Measurements from ENCODE around the gene DRGX.

The DRGX gene

DNA sequence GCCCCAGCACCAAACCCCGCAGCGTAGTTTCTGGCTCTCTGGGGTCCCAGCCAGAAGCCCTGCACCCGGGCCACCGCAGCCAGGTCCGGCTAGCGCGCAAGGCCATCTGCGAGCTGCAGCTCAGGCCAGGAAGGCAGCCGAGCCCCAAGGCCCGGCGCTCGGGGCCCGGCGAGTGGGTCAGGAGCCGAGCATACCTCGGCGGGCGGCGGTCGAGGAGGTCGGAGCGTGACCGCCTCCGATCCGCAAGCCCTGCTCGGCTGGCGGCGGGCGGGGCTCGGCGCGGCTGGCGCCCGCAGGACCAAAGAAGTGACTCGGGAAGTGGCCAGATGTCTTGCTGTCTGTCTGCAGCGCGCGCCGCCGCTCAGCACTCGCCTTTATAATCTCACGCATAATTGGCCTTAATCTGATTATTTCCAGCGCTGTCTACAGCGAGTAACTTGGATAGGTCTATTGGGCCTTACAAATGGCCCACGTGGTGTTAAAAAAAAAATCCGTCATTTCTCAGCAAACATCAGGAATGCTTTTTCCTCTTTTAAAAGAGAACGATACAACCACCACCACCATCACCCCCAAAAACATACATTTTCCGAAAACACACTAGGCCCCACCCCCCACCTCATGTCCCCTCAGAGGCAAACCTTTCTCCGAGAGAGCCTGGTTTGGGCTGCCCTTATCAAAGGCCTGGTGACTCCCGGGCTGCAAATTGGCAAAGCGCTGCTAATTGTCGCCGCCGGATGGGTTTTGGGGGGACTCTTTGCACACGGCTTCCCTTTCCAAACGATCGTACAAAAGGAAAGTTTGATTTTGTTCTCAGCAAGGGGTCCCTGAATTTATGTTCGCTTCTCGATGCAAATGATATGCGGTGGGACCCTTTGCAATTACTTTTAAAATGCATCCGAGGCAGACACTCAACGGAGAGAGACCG is at the start of gene DRGX:
Gene DRGX, minus strand, starts transcription at position 349 of the 925 bp plus-strand sequence. CDS start 649 bp downstream, outside the sequence.
- no peak for DNase-seq (ENCODE audit: low read depth in 2 of 2)

DNA sequence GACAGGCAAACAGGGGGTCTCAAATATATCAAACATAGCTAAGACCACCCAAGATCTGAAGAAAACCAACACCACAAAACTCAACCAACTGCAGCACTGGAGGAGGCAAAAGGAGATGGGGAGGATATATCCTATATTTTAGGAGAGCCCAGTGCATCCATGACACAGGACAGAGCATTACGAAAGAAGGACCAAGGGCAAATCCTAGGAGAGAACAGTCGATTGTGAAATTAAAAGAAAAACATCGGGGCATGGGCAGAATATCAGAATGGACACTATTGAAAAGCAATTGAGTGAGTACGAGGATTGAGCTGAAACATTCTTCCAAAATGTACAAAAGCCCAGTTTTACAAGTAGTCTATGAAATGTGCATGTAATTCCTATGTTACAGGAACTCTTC is 48.5 kb upstream of the DRGX start:
- no peak for DNase-seq (ENCODE audit: low read depth in 2 of 2)

DNA sequence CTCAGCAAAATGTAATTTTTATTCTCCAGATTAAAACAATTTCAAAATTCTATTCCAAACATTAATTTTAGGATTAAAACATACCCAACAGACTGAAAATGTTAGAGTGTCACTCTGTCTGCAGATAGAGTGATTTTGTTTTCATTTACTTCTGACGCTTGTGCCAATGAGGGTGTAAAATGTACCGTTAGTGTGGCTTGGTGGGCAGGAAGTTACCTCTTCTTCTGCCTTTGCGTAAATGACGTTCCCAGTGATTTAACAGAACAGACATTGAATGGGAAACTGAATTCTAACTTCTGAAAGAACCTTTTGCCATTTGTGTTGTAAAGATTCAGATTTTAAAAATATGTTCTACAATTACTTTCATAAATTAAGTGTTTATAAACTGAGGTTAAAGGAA is 47.0 kb upstream of the DRGX start:
- DNase-seq (ENCODE audit: low read depth in 2 of 2): no peak

DNA sequence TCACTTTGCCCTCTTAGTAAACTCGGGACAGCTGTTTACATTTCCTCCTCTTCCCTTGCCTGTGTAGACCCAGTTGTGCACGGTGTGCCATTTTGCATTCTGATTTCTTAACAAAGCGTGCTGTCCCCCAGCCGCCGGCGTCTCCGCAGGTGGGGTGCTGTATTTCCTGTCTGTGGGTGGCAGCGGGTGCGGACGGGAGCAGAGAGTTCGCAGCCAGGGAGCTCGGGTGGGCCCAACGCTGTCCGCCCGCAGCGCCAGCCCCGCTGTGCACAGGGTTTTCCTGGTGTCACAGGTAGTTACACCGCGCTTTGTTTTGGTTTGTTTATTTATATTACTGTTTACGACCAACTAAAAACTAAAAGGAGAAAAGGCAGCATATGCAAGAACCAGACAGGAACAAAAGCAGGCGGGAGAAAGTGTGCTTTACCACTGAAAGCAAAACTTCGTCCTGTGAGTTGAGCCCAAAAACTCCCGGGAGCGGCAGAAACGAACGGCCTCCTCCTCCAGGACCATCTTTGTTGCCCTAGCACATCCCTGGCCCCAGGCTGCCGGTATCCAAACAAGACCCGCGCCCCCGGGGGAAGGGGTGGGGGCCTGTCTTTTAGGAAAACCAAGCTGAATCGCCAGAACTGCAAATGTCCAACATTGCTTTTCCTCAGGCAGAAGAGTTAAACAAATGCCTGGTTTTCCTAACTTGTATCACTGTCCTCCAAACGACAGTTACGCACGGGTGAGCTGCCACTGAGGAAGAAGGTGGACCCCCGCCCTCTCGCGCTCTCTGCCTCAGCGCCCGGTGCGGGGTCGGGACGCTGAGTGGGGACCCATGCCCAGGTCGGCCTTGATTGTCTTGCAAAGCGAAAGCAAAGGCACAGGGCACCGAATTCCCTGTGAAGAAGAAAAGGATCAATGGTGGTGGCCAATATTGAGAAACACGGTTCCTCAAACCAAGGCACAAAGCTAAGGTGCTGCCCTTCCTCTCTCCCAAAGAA is 45.9 kb upstream of the DRGX start:
- no peak for DNase-seq (ENCODE audit: low read depth in 2 of 2)

DNA sequence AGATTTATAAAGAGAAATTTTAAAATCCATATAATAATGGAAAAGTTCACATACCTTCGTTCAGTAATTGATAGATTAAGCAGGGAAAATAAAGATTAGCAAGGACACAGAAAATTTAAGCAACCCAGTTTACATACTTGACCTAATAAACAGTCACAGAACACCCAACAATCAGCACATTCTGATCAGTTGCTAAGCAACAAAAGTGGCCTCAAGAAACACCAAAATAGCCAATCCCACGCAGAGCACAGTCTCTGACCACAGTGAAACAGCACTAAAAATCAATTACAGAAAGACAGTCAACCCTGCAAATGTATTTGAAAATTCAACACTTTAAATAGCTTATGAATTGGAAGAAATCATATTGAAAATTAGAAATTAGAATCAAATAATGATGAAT is 39.3 kb upstream of the DRGX start:
- DNase-seq (ENCODE audit: low read depth in 2 of 2): no peak

DNA sequence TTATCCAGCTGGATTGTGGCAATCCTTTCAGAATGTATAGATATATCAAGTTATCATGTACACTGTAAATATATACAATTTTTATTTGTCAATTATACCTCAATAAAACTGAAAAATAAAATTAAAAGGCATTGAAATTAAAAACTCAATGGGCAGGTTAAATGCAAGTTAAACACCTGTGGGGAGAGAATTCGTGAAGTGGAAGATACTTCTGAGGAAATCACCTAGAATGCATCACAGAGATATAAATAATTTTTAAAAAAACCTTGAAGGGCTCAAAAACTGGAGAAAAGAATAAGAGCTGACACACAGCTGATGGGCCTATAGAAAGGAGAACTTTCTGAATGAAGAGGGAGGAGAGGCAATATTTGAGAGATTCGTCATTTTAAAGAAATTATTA is 37.2 kb upstream of the DRGX start:
- DNase-seq (ENCODE audit: low read depth in 2 of 2): no peak

DNA sequence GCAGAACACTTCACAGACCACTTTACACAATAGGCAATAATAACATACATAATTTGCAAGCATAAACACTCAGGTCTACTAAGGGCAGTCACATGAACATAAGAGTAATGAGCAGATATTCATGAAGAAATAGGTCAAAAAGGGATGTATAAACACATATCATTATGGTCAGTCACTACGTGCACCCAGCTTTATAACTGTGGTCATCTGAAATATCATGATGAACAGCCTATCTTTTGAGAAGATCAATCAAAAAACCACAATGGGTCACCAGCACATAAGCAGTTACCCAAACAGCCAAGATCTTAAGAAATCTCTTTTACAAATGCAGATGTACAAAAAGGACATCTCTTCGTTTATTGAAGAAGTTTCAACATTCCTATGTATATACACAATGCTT is 35.5 kb upstream of the DRGX start:
- no peak for DNase-seq (ENCODE audit: low read depth in 2 of 2)

DNA sequence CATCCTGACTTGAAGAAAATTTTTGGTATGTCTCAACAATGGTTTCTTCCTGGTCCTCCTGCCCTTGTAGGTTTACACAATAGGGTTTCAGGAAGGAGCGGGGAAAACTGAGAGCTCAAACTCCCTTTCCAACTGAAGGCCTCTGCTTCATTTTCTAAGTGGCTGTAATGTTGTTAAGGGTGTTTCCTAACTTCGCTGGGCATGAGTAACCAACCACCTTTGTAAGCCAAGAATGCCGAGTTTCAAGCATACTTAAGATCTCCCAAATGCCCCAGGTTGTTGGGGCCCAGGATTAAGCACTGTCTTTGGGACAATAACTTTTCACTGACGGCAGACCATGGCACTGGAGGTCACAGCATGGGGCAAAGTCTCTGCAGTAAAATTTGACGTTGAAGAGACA is 33.6 kb upstream of the DRGX start:
- no peak for DNase-seq (ENCODE audit: low read depth in 2 of 2)

DNA sequence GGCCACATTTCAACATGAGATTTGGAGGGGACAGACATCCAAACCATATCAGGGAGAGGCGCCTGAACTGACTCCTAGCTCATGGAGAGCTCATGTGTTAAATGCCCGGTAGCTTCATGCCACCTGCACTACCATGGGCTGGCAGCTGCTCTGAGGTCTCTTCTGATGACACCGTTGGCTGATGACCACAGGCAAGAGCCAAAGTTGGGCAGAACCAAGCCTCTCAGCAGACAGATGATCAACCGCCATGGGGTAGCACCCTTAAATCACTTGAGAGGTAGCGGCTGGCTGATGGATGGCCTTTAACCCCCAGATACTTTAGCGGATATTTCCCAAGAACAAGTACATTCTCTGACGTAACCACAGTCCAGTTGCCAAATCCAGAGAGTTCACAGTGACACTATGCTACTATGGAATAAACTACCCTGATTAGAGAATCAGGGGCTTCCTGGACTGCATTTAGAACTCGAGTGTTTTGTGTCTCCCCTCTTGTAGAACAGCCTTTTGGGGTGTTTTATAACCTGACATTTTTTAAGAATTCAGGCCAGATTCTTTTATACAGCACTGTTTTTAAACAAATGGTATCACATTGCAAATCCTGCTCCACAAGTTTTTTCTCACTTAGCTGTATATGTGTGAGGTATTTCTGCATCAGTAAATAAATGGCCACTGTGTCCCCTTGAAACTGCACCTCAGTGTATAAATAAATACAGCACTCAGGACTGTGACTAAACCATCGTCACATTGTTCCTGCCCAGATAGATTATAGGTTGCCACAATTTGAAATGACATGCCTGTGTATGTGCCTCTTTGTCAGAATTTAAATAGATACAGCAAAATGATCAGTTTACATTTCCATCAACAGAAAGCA is 30.8 kb upstream of the DRGX start:
- no peak for DNase-seq (ENCODE audit: low read depth in 2 of 2)

DNA sequence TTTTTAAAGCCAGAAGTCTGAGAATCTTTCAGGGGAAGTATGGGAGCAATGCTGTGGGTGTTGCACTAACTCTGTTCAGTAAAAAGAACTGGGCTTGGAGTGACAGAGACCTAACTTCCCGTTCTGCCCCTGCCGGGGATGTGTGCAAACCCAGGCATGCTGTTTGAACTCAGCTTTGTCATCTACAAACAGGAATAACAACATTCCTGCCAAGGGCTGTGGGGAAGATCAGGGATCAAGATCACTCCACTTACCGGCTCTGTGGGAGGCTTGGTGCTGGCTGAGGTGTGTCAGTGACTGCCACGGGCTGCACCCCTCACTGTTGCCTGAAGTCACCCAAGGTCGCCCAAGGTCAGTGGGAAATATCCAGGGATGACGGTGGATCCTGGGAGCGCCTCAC is 23.1 kb upstream of the DRGX start:
- no peak for DNase-seq (ENCODE audit: low read depth in 2 of 2)

DNA sequence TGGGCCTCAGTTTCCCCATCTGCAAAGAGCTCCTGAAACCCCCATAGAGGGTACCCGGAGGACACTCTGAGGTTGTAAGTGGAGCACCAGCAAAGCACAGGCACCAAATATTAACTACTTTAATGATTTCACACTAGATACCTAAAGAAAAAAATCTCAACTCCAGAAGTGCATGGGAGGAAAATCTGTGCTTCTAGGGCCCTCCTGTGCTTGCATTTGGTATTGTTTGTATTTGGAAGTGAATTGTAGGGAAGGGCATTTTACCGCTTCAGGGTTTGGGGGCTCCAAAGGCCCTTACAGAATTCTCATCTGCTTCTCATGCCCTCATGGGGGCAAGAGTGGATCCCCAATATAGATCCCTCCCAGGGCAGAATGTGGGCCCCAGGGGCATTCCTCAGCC is 22.4 kb upstream of the DRGX start:
- no peak for DNase-seq (ENCODE audit: low read depth in 2 of 2)

DNA sequence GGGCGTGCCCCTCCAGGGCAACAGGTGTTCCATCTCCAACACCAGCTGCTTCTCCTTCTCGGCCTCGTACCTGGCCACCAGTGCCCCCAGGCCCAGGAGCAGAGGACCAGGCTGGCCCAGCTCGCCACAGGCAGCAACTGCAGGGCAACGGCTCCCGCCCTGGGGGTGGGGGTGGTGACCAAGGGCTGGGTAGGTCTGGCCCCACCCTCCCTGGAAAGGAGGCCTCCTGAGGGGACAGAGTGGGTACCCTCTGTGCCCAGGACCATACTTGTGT is 22.1 kb upstream of the DRGX start:
- DNase-seq (ENCODE audit: low read depth in 2 of 2): no peak

DNA sequence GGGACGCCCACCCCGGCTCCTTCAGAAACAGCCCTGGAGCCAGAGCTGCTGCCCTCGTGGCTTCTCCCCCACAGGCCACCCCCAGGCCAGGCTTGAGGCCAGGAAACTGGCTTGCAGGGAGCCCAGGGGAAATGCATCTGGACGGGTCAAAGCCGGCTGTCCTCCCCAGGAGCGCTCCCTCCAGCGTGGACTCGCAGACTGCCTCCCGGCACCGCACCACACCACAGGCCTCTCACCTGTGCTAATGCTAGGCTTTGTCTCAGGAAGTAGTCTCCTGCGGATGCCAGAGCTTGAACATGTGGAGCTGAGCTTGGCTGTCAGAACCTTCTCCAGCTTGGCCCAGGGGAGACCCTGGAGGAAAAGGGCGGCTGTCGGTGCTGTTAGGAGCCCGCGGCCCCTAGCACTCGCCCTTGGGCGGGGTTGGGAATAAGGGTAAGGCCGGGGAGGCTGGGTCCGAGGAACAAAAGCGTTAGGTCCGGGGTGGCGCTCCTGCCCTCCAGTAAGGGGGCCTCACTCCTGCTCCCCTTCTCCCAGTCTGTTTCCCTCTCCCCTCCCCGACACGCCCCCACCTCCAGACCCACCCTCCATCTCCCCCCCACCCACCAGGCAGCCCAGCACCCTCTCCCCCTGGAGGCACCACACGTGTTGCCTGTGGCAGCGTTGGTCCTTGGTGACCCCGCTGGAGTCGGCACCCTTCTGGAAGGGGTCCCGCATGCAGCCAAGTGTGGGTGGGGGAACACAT is 21.6 kb upstream of the DRGX start:
- DNase-seq (ENCODE audit: low read depth in 2 of 2): no peak

DNA sequence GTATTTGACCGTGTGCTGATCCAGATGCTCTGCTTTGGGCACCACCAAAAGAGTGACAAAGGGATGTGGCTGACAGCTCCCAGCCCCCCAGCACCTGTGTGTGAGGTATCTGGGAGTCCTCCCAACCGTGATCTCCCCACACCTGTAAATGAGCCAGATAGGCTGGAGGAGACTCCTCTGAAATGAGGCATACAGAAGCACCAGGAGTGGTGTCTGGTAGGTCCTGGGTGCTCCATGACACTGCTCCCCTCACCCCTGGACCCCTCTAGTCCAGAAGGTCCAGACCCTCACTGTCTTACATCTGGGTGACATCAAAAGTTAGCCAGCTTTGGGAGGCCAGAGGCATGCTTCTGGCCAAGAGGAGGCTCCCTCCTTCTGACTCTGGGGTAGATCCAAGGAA is 20.0 kb upstream of the DRGX start:
- DNase-seq (ENCODE audit: low read depth in 2 of 2): no peak

DNA sequence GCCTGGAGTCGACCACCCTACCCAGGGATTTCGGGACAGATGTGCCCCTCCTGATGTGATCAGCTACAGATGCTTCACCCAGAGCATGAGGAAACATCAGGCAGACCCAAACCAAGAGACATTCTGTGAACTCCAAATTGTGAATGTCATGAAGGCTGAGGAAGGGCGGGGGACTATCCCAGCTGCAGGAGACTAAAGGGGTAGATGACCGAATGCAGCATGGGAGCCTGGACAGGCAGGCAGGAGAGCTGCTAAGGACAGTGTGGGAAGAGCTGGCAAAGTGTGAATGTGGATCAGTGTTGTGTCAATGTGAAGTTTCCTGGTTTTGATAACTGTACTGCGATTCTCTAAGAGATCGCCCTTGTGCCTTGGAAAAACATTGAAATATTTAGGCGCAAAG is 19.2 kb upstream of the DRGX start:
- no peak for DNase-seq (ENCODE audit: low read depth in 2 of 2)

DNA sequence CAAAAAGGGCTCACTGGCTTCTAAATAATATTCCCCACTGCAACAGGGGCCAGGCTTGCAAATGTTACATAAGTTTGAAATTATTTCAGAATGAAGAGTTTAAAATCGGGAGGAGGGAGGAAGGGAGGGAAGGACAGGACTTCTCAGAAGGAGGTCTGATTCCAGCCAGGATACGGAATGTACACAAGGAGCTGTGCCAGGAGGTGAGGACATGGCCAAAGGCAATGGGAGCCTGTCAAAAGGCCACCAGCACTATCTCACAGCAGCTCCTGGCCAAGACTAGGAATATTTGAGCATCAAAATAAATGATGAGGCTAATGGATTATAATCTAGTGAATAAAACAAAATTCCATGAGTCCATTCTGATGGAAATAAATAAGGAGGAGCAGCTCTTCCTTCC is 18.6 kb upstream of the DRGX start:
- no peak for DNase-seq (ENCODE audit: low read depth in 2 of 2)

DNA sequence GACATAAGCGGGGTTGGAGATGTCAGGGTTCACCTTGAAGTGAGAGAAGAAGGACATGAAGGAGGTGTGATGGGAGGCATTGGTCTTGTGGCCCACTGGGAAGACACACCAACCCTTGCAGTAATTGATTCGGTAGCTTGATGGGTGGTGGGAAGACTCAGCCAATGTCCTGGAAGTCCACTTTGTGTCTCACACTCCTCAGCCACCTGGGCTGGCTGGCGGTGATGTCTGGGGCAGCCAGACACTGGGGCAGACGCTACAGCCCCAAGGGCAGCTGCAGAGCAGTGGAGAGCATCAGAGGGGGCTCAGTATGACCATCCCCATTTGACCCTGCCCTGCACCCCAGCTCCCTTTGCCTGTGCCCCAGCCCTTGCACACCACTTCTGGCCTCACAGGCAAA is 16.7 kb upstream of the DRGX start:
- DNase-seq (ENCODE audit: low read depth in 2 of 2): no peak

DNA sequence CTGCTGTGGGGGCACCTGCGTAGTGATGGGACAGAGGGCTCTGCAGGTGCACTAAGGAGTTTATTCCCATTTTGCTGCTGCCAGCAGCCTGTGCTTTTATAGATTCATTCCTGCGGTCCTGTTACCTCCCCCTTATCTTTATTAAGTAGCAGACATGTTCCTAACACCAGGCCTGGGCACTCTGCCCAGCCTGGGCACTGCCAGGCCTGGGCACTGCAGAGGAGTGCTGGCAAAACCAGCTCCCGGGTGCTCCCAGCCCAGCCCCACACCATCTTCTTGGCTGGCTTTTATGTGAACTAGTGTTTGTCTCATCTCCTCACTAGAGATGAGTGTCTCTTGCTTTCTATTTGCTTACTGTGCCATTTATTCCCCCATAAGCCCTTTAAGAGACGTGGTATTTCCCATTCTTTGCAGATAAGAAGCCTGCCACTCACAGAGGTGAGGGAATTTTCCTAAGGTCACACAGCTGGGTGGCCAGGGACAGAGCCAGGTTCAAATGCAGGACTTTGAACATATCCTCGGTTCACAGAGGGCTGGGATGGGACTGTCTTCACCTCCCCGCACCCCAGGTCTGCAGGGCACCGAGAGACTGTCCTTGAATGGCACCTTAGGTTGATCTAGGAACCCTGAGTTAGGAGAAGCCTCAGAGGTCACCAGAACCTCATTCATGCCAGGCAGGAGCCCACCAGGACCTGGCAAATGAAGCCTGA is 14.6 kb upstream of the DRGX start:
- no peak for DNase-seq (ENCODE audit: low read depth in 2 of 2)

DNA sequence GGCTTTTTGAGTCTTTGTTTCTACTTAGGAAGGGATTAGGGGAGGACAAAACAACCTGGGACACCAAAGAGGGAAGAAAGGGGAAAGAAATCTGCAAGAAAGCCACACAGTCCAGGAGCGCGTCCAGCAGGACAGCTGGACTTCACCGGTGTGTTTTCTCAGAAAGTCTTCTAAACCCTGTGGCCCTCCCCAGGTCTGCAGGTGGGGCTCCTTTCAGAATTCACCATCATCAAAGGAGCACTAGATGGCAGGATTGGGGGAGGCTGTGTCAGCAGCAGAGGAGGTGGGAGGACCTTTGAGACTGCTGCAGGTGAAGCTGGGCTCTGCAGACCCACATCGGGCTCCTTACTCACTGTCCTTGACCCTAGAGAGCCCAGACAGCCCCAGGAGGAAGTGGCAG is 13.9 kb upstream of the DRGX start:
- no peak for DNase-seq (ENCODE audit: low read depth in 2 of 2)

DNA sequence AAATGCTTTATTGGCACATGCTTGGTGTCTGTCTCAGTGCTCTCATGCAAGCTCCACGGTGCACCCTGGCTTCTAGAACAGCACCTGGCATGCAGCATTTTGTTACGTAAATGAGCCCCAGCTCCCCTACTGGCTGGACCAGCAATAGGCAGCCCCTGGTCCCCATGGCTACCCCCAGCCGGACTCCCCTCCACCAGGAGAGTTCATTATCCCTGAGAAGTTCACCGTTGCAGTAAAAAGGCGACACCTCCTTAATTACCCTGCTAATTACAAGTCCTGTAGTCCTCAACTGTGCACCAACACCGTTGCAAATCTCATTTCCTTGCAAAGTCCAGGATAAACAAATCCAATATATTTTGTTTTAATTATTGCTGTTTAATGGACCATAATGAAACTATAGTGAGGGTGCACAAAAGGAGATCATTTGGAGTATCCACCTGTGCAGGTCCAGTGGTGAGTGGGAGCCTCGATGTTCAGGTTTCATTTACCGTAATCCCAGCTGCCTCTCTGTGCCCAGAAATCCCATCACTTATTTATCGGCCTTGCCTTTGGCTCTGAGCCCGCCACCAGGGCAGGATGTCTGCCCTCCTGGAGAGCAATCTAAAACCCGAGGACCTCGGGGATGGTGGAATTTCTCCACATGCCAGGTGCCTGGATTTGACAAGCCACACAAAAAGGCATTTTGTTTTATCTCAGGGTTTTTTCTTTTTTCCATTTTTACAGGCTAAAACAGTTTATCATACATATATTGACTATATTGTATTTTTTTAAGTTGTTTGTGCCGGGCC is 12.8 kb upstream of the DRGX start:
- no peak for DNase-seq (ENCODE audit: low read depth in 2 of 2)
